ENCODE measurements around the gene CYFIP1.

The CYFIP1 gene

DNA sequence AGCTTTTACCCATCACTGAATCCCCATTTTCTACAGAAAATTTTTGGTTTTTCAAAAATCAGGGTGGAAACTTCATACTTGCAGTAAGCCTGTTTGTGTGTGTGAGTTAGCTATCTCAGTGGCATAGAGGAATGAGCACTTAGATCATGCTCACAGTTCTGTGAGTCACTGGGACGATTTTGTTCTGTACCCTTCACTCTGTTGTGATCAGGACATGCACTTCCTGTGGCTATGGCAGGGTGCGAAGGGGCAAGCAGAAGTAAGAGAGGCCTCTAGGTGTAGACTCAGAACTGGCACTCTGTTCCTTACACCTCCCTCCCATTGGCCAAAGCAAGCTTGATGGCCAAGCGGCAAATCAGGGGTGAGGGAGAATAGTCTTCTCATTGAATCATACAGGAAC is 130.1 kb downstream of the CYFIP1 start:
- ATAC-seq (replicated peaks; ENCODE audit: extremely low read depth, poor library complexity, severe bottlenecking) (no peak), DNase-seq (ENCODE audit: low spot score in 2 of 2) (no peak)
- Mint-ChIP-seq H3K4me3 (no peak overlapping the region), H3K27ac (ENCODE audit: low read depth) (no peak overlapping the region), H3K4me1 (peaks cover 23% of the 10 kb centered on the region), H3K27me3 (no peaks in the 10 kb centered on the region), H3K9me3 (no peaks in the 10 kb centered on the region), H3K36me3 (ENCODE audit: insufficient read depth) (peaks cover 53% of the 10 kb centered on the region)

DNA sequence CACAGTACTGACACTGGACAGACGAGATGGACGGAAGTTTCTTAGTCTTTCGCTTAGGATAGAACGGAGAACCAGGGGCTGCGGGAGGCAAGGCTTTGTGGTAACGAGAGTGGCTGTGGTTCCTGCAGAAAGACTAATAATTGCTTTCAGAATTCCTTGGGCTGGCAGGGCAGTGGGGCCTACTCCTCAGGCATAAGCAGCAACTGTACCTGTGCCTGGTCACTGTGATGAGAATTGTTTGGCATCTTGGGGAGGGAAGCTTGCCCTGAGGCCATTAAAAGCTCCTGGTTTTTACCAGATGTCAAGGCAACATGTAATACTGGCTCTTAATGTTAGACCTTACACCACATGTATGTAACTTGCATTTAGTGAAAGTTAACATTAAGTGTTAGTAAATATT is 134.1 kb downstream of the CYFIP1 start:
- H3K36me3 Mint-ChIP-seq (ENCODE audit: insufficient read depth): peaks cover 33% of the 10 kb centered on the region
- H3K9me3 Mint-ChIP-seq: no peaks in the 10 kb centered on the region
- DNase-seq (ENCODE audit: low spot score in 2 of 2) (no peak), ATAC-seq (replicated peaks; ENCODE audit: extremely low read depth, poor library complexity, severe bottlenecking) (no peak)
- no peak overlapping the region for H3K27ac Mint-ChIP-seq (ENCODE audit: low read depth)
- no peak overlapping the region for H3K4me3 Mint-ChIP-seq
- H3K4me1 Mint-ChIP-seq: peaks cover 41% of the 10 kb centered on the region
- H3K27me3 Mint-ChIP-seq: no peaks in the 10 kb centered on the region

DNA sequence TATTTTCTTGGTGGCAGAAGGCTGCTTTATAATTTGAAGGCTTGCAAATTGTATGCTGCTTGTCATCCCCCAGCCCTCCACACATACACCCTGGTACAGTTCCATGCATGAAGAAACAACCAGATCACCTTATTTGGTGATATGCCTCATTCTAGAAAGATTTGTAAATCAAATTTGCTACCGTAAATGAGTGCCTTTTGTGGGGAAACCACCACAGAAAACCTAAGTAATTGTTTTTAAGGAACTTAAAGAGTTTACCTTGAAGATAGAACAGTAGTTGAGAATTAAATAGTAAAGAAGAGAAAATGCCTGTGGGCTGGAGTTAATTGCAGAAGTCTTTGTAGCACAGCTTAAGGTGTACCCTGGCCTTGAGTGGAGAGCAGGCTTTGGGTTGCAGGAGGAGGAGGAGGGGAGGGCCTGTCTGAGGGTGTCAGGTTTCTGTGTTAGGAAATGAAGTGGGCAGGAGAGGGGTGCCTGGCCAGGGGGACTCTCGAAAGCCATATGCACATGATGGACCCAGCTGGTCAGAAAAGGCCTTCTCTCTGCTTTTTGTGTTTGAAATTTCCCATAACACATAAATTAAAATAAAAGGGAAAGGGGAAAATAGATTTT is 134.8 kb downstream of the CYFIP1 start:
- no peaks in the 10 kb centered on the region for H3K27me3 Mint-ChIP-seq

GRCh38 chr15:22844421-22845288 is 135.5 kb downstream of the CYFIP1 start:
- Mint-ChIP-seq H3K4me1 (peaks cover 44% of the 10 kb centered on the region), H3K4me3 (no peak overlapping the region), H3K27ac (ENCODE audit: low read depth) (peak overlapping the region; percentile 22), H3K9me3 (no peaks in the 10 kb centered on the region), H3K36me3 (ENCODE audit: insufficient read depth) (peaks cover 32% of the 10 kb centered on the region), H3K27me3 (no peaks in the 10 kb centered on the region)
- no peak for ATAC-seq (replicated peaks; ENCODE audit: extremely low read depth, poor library complexity, severe bottlenecking)
- no peak for DNase-seq (ENCODE audit: low spot score in 2 of 2)

More for the DNA sequence above, 134.8 kb downstream of the CYFIP1 start:
- no peak overlapping the region for H3K4me3 Mint-ChIP-seq
- DNase-seq (ENCODE audit: low spot score in 2 of 2) (no peak), ATAC-seq (replicated peaks; ENCODE audit: extremely low read depth, poor library complexity, severe bottlenecking) (no peak)
- peaks cover 30% of the 10 kb centered on the region for H3K36me3 Mint-ChIP-seq (ENCODE audit: insufficient read depth)
- peaks cover 41% of the 10 kb centered on the region for H3K4me1 Mint-ChIP-seq
- H3K27ac Mint-ChIP-seq (ENCODE audit: low read depth): peak overlapping the region; percentile 22
- no peaks in the 10 kb centered on the region for H3K9me3 Mint-ChIP-seq

DNA sequence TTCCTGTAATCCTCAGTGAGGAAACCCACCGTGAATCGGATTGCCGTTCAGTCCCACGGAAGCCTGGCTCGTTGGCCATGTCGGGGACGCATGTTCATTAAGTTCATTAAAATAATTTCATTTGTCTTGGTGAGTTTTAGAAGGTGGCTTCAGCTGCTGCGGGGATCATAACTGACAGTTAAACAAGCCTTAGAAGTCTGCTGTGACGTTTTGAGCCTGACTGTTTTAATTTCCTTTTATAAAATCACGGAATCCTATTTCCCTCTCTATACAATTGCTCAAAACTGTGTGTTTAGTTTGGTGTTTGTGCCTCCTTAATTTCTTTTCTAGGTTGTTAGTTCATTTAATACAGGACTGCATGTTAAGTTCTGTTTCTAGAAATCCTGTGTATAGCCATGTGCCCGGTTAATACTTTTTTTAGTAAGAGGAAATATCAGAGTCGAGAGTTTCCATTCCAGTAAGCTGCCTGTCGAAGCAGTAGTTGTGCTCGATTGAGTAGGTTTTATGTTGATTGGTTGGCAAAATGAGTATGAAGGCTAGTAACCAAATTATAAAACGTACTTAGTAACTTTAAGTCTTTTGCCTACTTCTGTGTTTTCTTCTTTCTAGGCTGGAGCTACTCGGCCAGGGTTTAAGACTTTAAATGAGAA is 141.0 kb downstream of the CYFIP1 start:
- H3K27ac Mint-ChIP-seq (ENCODE audit: low read depth): peak overlapping the region; percentile 91
- ATAC-seq (replicated peaks; ENCODE audit: extremely low read depth, poor library complexity, severe bottlenecking): peak; percentile 12

DNA sequence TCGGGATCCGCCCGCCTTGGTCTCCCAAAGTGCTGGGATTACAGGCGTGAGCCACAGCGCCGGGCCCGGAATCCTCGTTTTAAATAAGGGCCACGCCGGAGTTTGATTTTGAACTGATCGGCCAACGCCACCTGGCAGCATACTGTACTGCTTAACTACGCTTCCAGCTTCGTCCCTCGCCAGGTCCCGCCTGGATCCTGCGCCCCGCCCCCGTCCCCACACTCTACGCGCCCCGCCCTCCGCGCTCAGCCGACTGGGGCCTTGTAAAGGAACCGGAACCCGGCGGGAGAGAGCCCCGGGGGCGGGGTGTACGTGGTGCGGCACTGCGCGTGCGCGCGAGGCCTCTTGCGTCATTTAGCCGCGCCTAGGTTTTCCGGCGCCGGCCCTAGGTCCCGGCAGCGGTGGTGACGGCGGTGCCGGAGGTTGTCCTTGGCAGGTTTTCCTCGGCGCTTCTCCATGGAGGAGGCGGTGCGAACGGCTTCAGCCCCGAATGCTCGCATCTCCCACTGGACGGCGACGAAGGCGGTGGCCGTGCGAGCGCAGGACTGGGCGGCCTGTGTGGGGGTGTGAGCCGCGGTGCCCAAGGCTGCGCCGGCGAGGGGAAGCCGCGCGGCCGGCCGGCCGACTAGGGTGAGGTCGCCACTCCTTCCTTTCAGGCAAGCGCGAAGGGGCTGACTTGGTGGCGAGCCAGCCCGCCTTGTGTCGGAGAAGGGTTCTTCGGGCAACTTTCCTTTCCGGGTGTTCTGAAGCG is 141.7 kb downstream of the CYFIP1 start, which contains the start of gene NIPA2:
Gene NIPA2 (plus strand): TSS at position 375 of the 751 bp plus-strand sequence. CDS start 13,066 bp downstream, outside the sequence.
- Mint-ChIP-seq H3K4me3 (peak within 1 kb of the TSS; percentile 90), H3K4me1 (peaks cover 30% of the 10 kb centered on the region), H3K36me3 (ENCODE audit: insufficient read depth) (peaks cover 24% of the 10 kb centered on the region)

More for the DNA sequence above, 141.0 kb downstream of the CYFIP1 start:
- peak overlapping the region; percentile 90 for H3K4me3 Mint-ChIP-seq
- no peaks in the 10 kb centered on the region for H3K27me3 Mint-ChIP-seq
- H3K4me1 Mint-ChIP-seq: peaks cover 30% of the 10 kb centered on the region
- peaks cover 24% of the 10 kb centered on the region for H3K36me3 Mint-ChIP-seq (ENCODE audit: insufficient read depth)
- no peaks in the 10 kb centered on the region for H3K9me3 Mint-ChIP-seq
- no peak for DNase-seq (ENCODE audit: low spot score in 2 of 2)

GRCh38 chr15:22831473-22831872 is 148.7 kb downstream of the CYFIP1 start:
- peaks cover 7% of the 10 kb centered on the region for H3K36me3 Mint-ChIP-seq (ENCODE audit: insufficient read depth)

More for the DNA sequence above, 141.7 kb downstream of the CYFIP1 start, which contains the start of gene NIPA2:
- peak; percentile 92 for ATAC-seq (replicated peaks; ENCODE audit: extremely low read depth, poor library complexity, severe bottlenecking)
- peak; percentile 98 to 99 for DNase-seq (ENCODE audit: low spot score in 2 of 2)
- H3K9me3 Mint-ChIP-seq: no peaks in the 10 kb centered on the region
- no peaks in the 10 kb centered on the region for H3K27me3 Mint-ChIP-seq
- peak within 1 kb of the TSS; percentile 91 for H3K27ac Mint-ChIP-seq (ENCODE audit: low read depth)

DNA sequence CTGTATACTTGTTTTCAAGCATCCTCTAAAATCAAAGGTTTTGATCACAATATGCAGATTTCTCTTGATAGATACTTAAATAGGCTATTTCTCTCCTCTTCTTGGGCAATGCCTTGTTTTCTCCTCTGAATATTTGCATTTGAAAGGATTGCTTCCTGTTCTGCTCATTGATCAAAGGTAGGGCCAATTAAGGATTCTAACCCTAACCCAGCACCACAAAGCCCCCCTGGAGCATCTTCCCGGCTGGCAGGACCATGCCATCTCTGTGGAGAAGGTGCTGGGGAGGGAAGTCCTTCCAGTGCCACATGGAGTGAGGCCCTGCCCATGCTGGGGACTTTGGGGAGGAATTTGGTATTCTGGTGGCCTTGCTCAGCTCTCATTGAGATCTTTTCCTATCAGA is 153.0 kb downstream of the CYFIP1 start:
- H3K4me3 Mint-ChIP-seq: no peak overlapping the region
- no peaks in the 10 kb centered on the region for H3K4me1 Mint-ChIP-seq
- H3K9me3 Mint-ChIP-seq: no peaks in the 10 kb centered on the region
- DNase-seq (ENCODE audit: low spot score in 2 of 2) (no peak), ATAC-seq (replicated peaks; ENCODE audit: extremely low read depth, poor library complexity, severe bottlenecking) (no peak)
- no peak overlapping the region for H3K27ac Mint-ChIP-seq (ENCODE audit: low read depth)
- H3K27me3 Mint-ChIP-seq: no peaks in the 10 kb centered on the region
- peaks cover 17% of the 10 kb centered on the region for H3K36me3 Mint-ChIP-seq (ENCODE audit: insufficient read depth)

More at GRCh38 chr15:22831473-22831872, 148.7 kb downstream of the CYFIP1 start:
- Mint-ChIP-seq H3K27me3 (no peaks in the 10 kb centered on the region), H3K4me1 (no peaks in the 10 kb centered on the region), H3K9me3 (no peaks in the 10 kb centered on the region), H3K4me3 (no peak overlapping the region), H3K27ac (ENCODE audit: low read depth) (no peak overlapping the region)
- DNase-seq (ENCODE audit: low spot score in 2 of 2) (no peak), ATAC-seq (replicated peaks; ENCODE audit: extremely low read depth, poor library complexity, severe bottlenecking) (no peak)

DNA sequence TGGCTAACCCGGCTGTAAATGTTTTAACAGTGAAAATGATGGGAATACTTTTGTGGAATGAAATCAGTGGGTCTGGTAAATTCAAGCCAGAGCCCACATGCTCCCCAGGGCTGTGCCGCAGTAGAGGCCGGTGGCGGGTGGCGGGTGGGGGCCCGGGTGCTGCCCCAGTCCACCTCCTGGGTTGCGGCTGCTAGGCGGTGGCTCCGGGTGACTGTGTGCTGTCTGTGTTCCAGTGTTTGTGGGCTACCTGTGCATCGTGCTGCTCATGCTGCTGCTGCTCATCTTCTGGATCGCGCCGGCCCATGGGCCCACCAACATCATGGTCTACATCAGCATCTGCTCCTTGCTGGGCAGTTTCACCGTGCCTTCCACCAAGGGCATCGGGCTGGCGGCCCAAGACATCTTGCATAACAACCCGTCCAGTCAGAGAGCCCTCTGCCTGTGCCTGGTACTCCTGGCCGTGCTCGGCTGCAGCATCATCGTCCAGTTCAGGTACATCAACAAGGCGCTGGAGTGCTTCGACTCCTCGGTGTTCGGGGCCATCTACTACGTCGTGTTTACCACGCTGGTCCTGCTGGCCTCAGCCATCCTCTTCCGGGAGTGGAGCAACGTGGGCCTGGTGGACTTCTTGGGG is 156.6 kb downstream of the CYFIP1 start:
- no peak overlapping the region for H3K27ac Mint-ChIP-seq (ENCODE audit: low read depth)
- no peak overlapping the region for H3K4me3 Mint-ChIP-seq
- no peaks in the 10 kb centered on the region for H3K4me1 Mint-ChIP-seq
- no peak for ATAC-seq (replicated peaks; ENCODE audit: extremely low read depth, poor library complexity, severe bottlenecking)
- DNase-seq (ENCODE audit: low spot score in 2 of 2): no peak
- no peaks in the 10 kb centered on the region for H3K27me3 Mint-ChIP-seq
- H3K36me3 Mint-ChIP-seq (ENCODE audit: insufficient read depth): peaks cover 34% of the 10 kb centered on the region
- H3K9me3 Mint-ChIP-seq: no peaks in the 10 kb centered on the region

- H3K4me1 Mint-ChIP-seq: no peaks in the 10 kb centered on the region
- no peak overlapping the region for H3K4me3 Mint-ChIP-seq
- no peak for DNase-seq (ENCODE audit: low spot score in 2 of 2)
- H3K27me3 Mint-ChIP-seq: no peaks in the 10 kb centered on the region
- H3K9me3 Mint-ChIP-seq: no peaks in the 10 kb centered on the region
- no peak overlapping the region for H3K27ac Mint-ChIP-seq (ENCODE audit: low read depth)
- peaks cover 37% of the 10 kb centered on the region for H3K36me3 Mint-ChIP-seq (ENCODE audit: insufficient read depth)
- no peak for ATAC-seq (replicated peaks; ENCODE audit: extremely low read depth, poor library complexity, severe bottlenecking)
These were observed 160.5 kb downstream of the CYFIP1 start for GRCh38 chr15:22819651-22820050.
